GM12892 (cell line): ENCODE measurements around the gene FLOT2.
"Not testable (repeated sequence)": the region's sequence is repeated elsewhere in the genome, so short reads cannot be mapped to it uniquely, and the experiment has no call there.

Experiments used
- DNase-seq: peaks from one replicate; pipeline ENCODE4 v3.0.0; 2011; ENCODE audit not compliant: insufficient read length
- FAIRE-seq: peaks from 2 replicates; lab custom pipeline; 2011; peaks lifted over from hg19 to GRCh38; lab: Jason Lieb, UNC
- POLR2A ChIP-seq: IDR thresholded peaks from 2 replicates; pipeline ENCODE4 v1.6.1; 2011; ENCODE audit warnings: low read depth, low read length, control low read depth
- POLR2AphosphoS5 ChIP-seq: IDR thresholded peaks from 2 replicates; pipeline ENCODE4 v1.6.1; 2011; ENCODE audit warnings: low read depth, low read length, control low read depth
- TAF1 ChIP-seq: IDR thresholded peaks from 2 replicates; pipeline ENCODE4 v1.6.1; 2011; ENCODE audit warnings: low read depth, mild to moderate bottlenecking, control low read depth, low read length, borderline replicate concordance

The FLOT2 gene

DNA sequence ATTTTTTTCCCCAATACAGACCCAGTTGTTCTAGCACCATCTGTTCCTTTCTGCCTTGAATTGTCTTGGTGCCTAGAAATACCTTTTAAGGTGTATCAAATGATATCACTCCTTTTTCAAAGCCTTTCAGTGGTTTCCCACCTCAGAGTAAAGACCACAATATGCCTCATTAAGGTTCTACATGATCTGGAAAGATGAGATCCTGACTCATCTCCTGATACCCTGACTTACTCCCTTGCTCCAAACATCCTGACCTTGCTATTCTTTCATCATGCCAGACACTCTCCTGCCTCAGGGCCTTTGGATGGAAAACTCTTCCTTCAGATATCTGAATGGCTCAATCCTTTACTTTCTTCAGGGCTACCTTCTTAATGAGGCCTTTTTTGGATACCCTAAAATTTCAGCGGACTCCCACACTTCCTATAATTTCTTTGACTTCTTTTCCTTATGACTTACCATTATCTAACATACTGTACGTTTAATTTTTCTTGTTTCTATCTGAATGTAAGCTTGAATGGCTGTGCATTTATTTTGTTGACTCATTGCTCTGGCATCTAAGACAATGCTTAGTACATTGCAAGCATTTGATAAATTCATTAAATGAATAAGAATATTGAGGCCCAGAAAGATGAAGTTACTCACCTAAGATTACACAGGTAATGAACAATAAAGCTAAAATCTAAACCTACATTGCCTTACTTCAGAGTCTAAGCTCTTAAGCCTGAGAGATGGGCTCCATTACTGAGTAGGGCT, 19.2 kb downstream of the FLOT2 start:
- TF ChIP-seq TAF1 (no peak), POLR2A (no peak), POLR2AphosphoS5 (no peak)
- DNase-seq, result no peak
- FAIRE-seq, result no peak

DNA sequence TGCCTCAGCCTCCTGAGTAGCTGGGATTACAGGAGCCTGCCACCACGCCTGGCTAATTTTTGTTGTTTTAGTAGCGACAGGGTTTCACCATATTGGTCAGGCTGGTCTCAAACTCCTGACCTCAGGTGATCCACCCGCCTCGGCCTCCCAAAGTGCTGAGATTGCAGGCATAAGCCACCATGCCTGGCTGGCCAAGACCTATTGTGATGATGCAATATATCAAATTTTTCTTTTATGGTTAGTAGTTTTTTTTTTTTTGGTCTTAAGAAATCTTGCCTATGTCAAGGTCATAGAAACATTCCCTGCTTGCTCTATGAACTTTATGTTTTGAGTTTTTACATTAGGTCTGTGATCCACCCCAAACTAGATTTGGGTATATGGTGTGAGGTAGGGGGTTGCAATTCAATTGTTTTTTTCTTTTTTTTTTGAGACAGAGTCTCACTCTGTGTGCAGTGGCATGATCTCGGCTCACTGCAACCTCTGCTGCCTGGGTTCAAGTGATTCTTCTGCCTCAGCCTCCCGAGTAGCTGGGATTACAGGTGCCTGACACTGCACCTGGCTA, 20.3 kb downstream of the FLOT2 start:
- DNase-seq, FAIRE-seq: not testable (repeated sequence)

DNA sequence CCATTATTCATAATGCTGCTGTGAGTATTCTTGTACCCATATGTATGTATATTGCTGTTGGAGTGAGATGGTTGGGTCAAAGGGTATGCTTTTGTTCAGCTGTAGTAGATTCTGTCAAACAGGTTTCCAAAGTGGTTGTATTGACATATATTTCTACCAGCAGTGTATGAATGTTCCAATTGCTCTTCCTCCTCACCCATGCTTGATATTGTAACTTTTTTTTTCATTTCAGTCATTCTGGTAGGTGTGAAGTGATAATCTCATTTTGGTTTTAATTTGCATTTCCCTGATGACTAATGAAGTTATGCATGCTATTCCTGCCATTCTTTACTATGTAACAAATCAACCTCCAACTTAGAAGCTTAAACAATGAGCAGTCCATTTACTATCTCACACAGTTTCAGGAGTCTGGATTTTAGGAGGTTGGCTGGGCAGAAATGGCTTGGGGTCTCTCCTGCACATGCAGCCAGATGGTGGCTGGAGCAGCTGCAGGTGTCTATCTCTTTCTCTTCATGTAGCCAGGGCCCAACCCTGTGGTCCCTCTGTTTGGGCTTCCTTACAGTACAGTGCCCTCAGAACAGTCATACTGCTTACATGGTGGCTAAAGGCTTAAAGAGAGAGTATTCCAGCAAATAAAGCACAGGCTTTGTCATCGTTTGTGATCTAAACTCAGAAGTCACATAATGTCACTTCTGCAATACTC, 21.5 kb downstream of the FLOT2 start:
- TF ChIP-seq POLR2A (no peak), POLR2AphosphoS5 (no peak), TAF1 (no peak)
- FAIRE-seq (no peak), DNase-seq (no peak)

DNA sequence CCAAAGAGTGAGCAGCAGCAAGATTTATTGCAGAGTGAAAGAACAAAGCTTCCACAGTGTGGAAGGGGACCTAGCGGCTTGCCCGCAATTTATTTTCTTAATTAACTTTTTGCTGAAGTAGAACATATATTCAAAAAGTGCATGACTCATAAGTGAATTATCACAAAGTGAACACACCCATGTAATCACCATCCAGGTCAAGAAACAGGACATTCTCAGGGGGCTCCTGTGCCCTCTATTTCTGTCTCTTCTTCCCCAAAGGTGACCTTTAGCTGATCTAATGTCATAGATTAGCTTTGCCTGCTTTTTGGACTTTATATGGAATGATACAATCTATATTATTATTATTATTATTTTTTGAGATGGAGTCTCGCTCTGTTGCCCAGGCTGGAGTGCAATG, 22.8 kb downstream of the FLOT2 start:
- DNase-seq (no peak), FAIRE-seq (no peak)

DNA sequence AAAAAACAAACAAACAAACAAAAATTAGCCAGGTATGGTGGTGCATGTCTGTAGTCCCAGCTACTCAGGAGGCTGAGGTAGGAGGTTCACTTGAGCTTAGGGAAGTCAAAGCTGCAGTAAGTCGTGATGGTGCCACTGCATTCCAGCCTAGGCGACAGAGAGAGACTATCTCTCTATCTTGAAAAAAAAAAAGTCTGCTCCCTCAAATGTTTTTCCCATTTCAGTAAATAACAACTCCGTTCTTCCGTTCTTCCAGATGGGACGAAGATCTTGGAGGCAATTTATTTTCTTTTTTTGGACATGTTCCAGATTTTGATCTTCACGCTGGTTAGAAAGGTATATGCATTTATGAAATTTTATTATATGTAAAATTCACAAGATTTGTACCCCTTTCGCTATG, 23.7 kb downstream of the FLOT2 start:
- TF ChIP-seq TAF1 (no peak), POLR2A (no peak)
- DNase-seq (no peak), FAIRE-seq (no peak)

More for the DNA sequence above, 22.8 kb downstream of the FLOT2 start:
- TF ChIP-seq POLR2AphosphoS5 (no peak), TAF1 (no peak), POLR2A (no peak)

DNA sequence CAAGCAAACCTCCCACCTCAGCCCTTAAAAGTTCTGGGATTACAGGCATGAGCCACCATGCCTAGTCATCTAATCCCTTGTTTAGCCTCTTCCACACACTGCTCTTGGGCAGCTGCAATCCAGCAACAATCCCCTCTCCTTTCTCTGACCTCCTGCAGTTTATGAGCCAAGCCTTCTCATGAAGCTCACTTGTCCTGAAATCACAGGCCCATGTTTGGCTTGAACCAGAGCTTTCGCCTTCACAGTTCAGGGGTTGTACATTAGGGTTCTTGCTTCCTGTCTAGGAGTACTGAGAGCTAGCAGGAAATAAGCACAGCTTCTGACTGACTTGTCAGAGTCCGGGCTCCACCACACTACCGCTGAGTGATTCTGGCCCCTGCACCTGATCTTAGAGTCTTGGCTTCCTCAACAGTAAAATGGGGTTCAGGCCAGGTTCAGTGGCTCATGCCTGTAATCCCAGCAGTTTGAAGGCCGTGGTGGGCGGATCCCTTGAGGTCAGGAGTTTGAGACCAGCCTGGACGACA, 26.4 kb downstream of the FLOT2 start:
- TF ChIP-seq TAF1, result no peak
- TF ChIP-seq POLR2AphosphoS5, result peak; percentile 37; the same call in 1 of the 2 replicates
- peak; percentile 66 for TF ChIP-seq POLR2A
- DNase-seq (peak; percentile 75), FAIRE-seq (peak; percentile 91)

DNA sequence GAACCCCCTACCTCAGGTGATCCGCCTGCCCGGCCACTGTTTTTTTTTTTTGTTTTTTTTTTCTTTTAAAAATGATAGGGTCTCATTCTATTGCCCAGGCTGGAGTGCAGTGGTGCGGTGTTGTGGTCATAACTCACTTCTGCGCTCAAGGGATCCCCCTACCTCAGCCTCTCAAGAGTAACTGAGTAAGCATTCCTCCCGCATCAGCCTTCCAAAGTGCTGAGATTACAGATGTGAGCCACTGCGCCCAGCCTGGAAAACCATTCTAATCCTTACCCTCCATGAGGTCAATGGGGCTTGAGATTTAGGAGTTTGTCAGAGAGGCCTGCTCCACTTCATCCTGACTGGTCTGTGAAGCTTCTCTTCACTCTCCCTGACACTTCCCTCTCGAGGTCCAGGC, 30.3 kb downstream of the FLOT2 start:
- TF ChIP-seq POLR2AphosphoS5 (no peak), TAF1 (no peak), POLR2A (no peak)
- DNase-seq, result no peak
- no peak for FAIRE-seq

DNA sequence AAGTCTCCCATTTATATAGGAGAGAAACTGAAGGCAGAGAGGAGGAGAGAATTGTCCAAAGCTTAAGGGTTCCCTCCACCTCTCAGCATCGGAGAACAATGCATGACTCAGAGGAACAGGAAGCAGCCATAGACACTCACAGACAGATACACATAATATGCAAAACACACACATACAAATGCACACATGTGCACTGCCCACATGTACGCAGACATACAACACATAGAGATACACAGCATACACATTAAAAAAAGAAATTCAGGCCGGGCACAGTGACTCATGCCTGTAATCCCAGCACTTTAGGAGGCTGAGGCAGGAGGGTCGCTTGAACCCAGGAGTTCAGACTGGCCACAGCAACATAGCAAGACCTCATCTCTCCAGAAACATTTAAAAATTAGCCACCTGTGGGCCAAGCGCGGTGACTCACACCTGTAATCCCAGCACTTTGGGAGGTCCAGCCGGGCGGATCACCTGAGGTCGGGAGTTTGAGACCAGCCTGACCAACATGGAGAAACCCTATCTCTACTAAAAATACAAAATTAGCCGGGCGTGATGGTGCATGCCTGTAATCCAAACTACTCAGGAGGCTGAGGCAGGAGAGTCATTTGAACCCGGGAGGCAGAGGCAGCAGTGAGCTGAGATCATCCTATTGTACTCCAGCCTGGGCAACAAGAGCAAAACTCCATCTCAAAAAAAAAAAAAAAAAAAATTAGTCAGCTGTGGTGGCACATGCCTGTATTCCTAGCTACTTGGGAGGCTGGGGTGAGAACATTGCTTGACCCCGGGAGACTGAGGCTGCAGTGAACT, 31.4 kb downstream of the FLOT2 start:
- DNase-seq (no peak), FAIRE-seq (peak; percentile 85)
- TF ChIP-seq POLR2A (no peak), TAF1 (no peak)

DNA sequence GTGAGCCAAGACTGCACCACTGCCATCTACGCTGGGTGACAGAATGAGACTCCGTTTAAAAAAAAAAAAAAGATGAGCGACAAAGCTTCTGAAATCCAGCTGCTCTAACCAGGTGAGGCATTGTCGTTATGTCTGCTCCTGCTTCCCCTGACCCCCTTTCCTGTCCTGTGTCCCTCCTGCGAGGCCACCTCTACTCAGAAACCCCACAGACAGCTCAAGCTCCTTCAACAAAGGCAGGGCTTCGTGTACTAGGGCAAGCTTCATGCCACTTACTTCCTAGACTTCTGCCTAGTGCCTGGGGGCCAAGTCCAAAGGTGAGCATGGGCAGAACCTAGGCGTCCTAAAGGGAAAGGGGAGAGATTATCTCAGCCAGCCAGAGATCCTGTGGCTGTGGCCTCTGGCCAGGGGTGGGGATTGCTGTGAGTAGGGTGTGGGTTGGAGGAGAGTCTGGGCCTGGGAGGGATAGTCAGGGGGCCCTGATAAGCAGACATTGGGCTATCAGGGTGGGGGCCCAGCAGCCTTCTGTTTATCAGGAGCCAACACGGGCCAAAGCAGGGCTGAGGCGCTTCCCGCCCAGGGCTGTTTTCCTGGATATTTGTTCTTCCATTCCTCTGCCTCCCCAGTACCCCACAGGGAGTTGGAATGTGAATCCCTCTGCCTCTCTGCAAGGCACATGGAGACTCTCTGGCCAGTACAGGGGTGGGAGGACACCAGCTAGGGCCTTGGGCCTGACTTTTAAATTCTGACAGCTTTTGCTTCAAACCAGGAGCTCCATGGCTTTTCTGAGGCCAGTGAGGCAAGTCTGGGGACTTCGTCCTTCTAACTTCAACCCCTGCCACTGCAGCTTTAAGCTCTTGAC, 32.3 kb downstream of the FLOT2 start:
- DNase-seq (no peak), FAIRE-seq (no peak)
- TF ChIP-seq POLR2A (no peak), POLR2AphosphoS5 (no peak), TAF1 (no peak)

DNA sequence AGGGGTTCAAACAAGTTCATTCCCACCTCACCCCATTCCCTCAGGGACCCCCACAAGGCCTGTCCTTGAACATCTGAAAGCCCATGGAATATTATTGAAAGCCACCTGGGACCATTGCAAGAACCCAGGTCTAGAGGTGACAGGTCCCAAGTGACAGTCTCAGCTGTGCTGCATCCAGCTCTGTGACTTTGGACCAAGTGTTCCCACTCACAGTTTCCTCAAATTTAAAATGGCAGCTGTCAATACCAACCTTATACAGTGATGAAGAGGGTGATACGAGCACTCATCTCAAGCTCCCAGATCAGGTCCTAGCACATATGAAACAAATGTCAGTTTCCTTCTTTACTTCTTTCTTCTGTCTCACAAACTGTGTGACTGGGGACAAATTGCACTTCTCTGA, 33.6 kb downstream of the FLOT2 start:
- FAIRE-seq (no peak), DNase-seq (no peak)
- TF ChIP-seq TAF1, result no peak
- TF ChIP-seq POLR2A, result no peak
- TF ChIP-seq POLR2AphosphoS5, result no peak

DNA sequence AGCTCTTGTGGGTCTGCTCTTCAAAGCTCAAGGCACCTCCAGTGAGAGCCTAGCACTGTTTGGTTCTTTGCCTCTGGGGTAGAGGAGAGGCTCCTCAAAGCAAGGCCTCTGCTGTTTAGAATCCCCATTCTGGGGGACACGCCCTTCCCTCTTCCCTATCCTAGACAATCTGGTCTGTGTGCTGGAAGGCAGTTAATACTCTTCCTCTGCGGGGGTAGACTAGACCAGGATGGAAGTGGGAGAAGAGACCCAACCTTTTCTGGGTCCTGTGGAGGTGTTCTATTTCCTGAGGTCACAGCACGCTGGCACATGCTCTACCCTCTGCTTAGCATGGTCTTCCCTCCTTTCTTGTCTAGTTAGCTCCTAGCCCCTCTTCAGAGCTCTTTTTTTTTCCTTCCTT, 35.0 kb downstream of the FLOT2 start:
- DNase-seq (no peak), FAIRE-seq (no peak)
- TF ChIP-seq TAF1 (no peak), POLR2AphosphoS5 (no peak), POLR2A (no peak)
